ENCODE measurements around the gene TBC1D1. TPM values are rescaled to one million over a fixed set of nuclear protein-coding genes. Genes with fewer than 3 reads are reported as not detected.

TBC1D1 gene
- total RNA-seq, 1 experiment from 2014 or later = 89.0 TPM

DNA sequence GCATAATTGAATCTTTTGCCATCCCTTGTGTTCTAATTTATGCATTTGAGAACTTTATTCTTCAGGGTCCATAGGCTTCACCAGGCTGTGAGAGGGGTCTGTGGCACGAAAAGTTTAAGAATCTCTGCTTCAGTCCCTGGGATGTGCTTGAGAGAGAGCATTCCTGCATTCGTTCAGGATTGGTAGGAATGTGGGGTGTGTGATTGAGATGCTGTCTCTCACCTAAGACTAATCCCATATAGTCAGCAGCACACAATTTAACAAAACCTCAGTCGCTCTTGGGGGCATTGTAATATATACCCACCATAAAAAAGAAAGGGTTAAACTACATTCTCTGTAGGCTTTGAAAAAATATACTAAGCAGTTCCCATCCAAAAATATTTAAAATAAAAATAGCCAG is 111.0 kb downstream of the TBC1D1 start:
- Histone ChIP-seq H3F3A (ENCODE audit: low read length, unreplicated experiment) (no peaks in the 10 kb centered on the region), H3K9ac (ENCODE audit: low read length) (no peak overlapping the region), H3K9me3 (ENCODE audit: low read length) (no peaks in the 10 kb centered on the region), H3K27ac (ENCODE audit: low read length) (no peak overlapping the region), H3K4me3 (ENCODE audit: low read length) (no peak overlapping the region), H3K9me2 (replicated peaks; ENCODE audit: low read length) (no peaks in the 10 kb centered on the region), H3K27me3 (ENCODE audit: low read length) (no peaks in the 10 kb centered on the region), H3K4me1 (ENCODE audit: insufficient read depth, low read length) (0 out of 2 replicates have a peak, but pooled peaks cover 8% of the 10 kb centered on the region), H3K4me2 (ENCODE audit: low read length) (no peak overlapping the region), H2AFZ (ENCODE audit: low read length) (no peak overlapping the region), H4K20me1 (ENCODE audit: low read length) (no peaks in the 10 kb centered on the region), H3K79me2 (ENCODE audit: low read length) (no peaks in the 10 kb centered on the region), H3K36me3 (ENCODE audit: low read depth, low read length) (no peaks in the 10 kb centered on the region)
- TF ChIP-seq EZH2phosphoT487 (IDR thresholded peaks at IDR 0.05; ENCODE audit: borderline replicate concordance, low read length) (no peak), EZH2 (IDR thresholded peaks at IDR 0.05; ENCODE audit: low read length, unreplicated experiment) (no peak)
- TF ChIP-seq, protein P1, sequence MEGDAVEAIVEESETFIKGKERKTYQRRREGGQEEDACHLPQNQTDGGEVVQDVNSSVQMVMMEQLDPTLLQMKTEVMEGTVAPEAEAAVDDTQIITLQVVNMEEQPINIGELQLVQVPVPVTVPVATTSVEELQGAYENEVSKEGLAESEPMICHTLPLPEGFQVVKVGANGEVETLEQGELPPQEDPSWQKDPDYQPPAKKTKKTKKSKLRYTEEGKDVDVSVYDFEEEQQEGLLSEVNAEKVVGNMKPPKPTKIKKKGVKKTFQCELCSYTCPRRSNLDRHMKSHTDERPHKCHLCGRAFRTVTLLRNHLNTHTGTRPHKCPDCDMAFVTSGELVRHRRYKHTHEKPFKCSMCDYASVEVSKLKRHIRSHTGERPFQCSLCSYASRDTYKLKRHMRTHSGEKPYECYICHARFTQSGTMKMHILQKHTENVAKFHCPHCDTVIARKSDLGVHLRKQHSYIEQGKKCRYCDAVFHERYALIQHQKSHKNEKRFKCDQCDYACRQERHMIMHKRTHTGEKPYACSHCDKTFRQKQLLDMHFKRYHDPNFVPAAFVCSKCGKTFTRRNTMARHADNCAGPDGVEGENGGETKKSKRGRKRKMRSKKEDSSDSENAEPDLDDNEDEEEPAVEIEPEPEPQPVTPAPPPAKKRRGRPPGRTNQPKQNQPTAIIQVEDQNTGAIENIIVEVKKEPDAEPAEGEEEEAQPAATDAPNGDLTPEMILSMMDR (conservative IDR thresholded peaks at IDR 0.05; ENCODE audit: low read depth, low read length) = no peak
- ChIA-PET POLR2A (ENCODE audit: unreplicated experiment) (no interaction called here), CTCF (no interaction called here)
- ATAC-seq (no peak), DNase-seq (no peak)
- intact Hi-C loops (cut with micrococcal nuclease) = no loop called here
- no TSS peak for BruUV-seq (replicated peaks)

DNA sequence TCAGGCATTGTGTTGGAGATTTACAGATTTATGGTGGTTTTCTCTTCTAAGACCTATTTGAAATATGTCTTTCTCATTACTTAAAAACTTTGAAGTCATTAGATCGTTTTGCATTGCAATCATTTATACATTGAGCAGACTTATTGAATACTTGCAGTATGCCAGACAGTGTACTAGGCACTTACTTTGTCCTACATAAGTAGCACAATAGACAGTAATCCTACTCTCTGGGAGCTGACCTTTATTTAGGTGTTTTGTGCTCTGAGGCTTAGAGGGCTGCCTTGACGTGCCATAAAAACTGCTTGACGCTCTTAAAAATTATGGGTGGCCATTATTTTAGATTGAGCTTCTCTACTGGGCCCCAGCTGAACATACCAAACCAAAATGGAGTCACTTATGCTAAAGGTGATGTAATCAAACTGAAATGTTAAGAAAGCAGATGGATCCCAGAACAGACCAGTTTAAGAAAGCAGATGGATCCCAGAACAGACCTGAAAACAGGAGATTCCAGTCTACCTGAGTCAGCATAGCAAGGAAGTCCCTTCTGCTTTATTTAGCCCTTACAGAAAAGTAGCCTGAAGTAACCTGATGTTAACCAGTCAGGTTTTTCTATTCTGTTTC is 111.7 kb downstream of the TBC1D1 start:
- POLR2A ChIA-PET (ENCODE audit: unreplicated experiment) = no interaction called here
- 0 out of 2 replicates have a peak, but pooled peaks cover 8% of the 10 kb centered on the region for H3K4me1 ChIP-seq (ENCODE audit: insufficient read depth, low read length)
- H3K9ac ChIP-seq (ENCODE audit: low read length) = no peak overlapping the region
- intact Hi-C loops (cut with micrococcal nuclease) = no loop called here
- BruUV-seq (replicated peaks) = no TSS peak
- no peak overlapping the region for H3K4me3 ChIP-seq (ENCODE audit: low read length)
- H3K27ac ChIP-seq (ENCODE audit: low read length) = no peak overlapping the region
- TF ChIP-seq EZH2phosphoT487 (IDR thresholded peaks at IDR 0.05; ENCODE audit: borderline replicate concordance, low read length) = no peak
- TF ChIP-seq, protein P1 (conservative IDR thresholded peaks at IDR 0.05; ENCODE audit: low read depth, low read length) = no peak
- TF ChIP-seq EZH2 (IDR thresholded peaks at IDR 0.05; ENCODE audit: low read length, unreplicated experiment) = no peak
- CTCF ChIA-PET = no interaction called here
- no peaks in the 10 kb centered on the region for H3K27me3 ChIP-seq (ENCODE audit: low read length)
- H3K9me3 ChIP-seq (ENCODE audit: low read length) = no peaks in the 10 kb centered on the region
- no peak overlapping the region for H3K4me2 ChIP-seq (ENCODE audit: low read length)
- H3K9me2 ChIP-seq (replicated peaks; ENCODE audit: low read length) = no peaks in the 10 kb centered on the region
- H3K79me2 ChIP-seq (ENCODE audit: low read length) = no peaks in the 10 kb centered on the region
- no peaks in the 10 kb centered on the region for H3K36me3 ChIP-seq (ENCODE audit: low read depth, low read length)
- no peaks in the 10 kb centered on the region for H3F3A ChIP-seq (ENCODE audit: low read length, unreplicated experiment)
- no peak overlapping the region for H2AFZ ChIP-seq (ENCODE audit: low read length)
- DNase-seq (peak; percentile 25), ATAC-seq (peak; percentile 35)
- H4K20me1 ChIP-seq (ENCODE audit: low read length) = no peaks in the 10 kb centered on the region

DNA sequence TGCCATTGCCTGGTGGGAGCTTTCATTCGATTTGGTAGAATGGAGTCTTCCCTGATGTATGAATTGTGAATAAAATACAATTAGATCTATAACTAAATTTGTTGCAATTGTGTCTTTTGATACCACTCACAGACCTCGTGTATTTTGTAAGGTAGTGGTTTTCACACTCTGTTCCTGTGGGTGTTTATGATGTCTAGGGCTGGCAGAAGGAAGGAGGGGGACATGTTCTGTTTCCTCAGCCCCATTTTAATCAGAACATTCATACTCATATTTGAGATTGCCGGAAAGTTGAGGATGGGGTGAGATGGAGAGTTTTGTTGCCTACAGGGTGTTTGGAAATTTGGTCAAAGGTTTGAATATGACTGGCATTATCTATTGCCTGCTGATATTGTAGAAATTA is 112.2 kb downstream of the TBC1D1 start:
- H3K36me3 ChIP-seq (ENCODE audit: low read depth, low read length) = no peaks in the 10 kb centered on the region
- H3K27me3 ChIP-seq (ENCODE audit: low read length) = no peaks in the 10 kb centered on the region
- no peaks in the 10 kb centered on the region for H3K9me2 ChIP-seq (replicated peaks; ENCODE audit: low read length)
- CTCF ChIA-PET = interaction anchor here (0.6 kb wide), 1 partner anchor 36 kb away, joined by 3 read pairs; no protein-coding TSS in a partner anchor
- H3K27ac ChIP-seq (ENCODE audit: low read length) = no peak overlapping the region
- H2AFZ ChIP-seq (ENCODE audit: low read length) = no peak overlapping the region
- no peaks in the 10 kb centered on the region for H4K20me1 ChIP-seq (ENCODE audit: low read length)
- ATAC-seq (no peak), DNase-seq (no peak)
- BruUV-seq (replicated peaks) = no TSS peak
- H3K79me2 ChIP-seq (ENCODE audit: low read length) = no peaks in the 10 kb centered on the region
- no peak overlapping the region for H3K4me2 ChIP-seq (ENCODE audit: low read length)
- H3K4me1 ChIP-seq (ENCODE audit: insufficient read depth, low read length) = 0 out of 2 replicates have a peak, but pooled peaks cover 8% of the 10 kb centered on the region
- intact Hi-C loops (cut with micrococcal nuclease) = no loop called here
- H3K4me3 ChIP-seq (ENCODE audit: low read length) = no peak overlapping the region
- POLR2A ChIA-PET (ENCODE audit: unreplicated experiment) = no interaction called here
- no peak overlapping the region for H3K9ac ChIP-seq (ENCODE audit: low read length)
- no peaks in the 10 kb centered on the region for H3K9me3 ChIP-seq (ENCODE audit: low read length)
- no peaks in the 10 kb centered on the region for H3F3A ChIP-seq (ENCODE audit: low read length, unreplicated experiment)
- no peak for TF ChIP-seq EZH2phosphoT487 (IDR thresholded peaks at IDR 0.05; ENCODE audit: borderline replicate concordance, low read length)
- TF ChIP-seq, protein P1 (conservative IDR thresholded peaks at IDR 0.05; ENCODE audit: low read depth, low read length) = no peak
- TF ChIP-seq EZH2 (IDR thresholded peaks at IDR 0.05; ENCODE audit: low read length, unreplicated experiment) = no peak

Data from PC-3 (cell line).